ENCODE results near the gene CLEC20A.

The CLEC20A gene

GRCh38 chr1:178500091-178500770 lies 3.5 kb upstream of the CLEC20A start:
- DNase-seq (ENCODE audit: low spot score): no peak

GRCh38 chr1:178498896-178499675 lies 2.3 kb upstream of the CLEC20A start:
- DNase-seq (ENCODE audit: low spot score): no peak

GRCh38 chr1:178497903-178498478 lies 1.2 kb upstream of the CLEC20A start:
- no peak for DNase-seq (ENCODE audit: low spot score)

- no peak for DNase-seq (ENCODE audit: low spot score)
Observed at GRCh38 chr1:178495741-178496409, 889 bp downstream of the CLEC20A start.

- DNase-seq (ENCODE audit: low spot score): no peak
Observed at GRCh38 chr1:178495158-178495557, 1.6 kb downstream of the CLEC20A start.

- DNase-seq (ENCODE audit: low spot score): no peak
Observed at GRCh38 chr1:178494569-178494971, 2.2 kb downstream of the CLEC20A start.

GRCh38 chr1:178493301-178493741 lies 3.4 kb downstream of the CLEC20A start:
- no peak for DNase-seq (ENCODE audit: low spot score)

GRCh38 chr1:178492341-178492740 lies 4.4 kb downstream of the CLEC20A start:
- no peak for DNase-seq (ENCODE audit: low spot score)

GRCh38 chr1:178491721-178492120 lies 5.0 kb downstream of the CLEC20A start:
- DNase-seq (ENCODE audit: low spot score): no peak

- no peak for DNase-seq (ENCODE audit: low spot score)
Observed at GRCh38 chr1:178490967-178491366, 5.8 kb downstream of the CLEC20A start.

- DNase-seq (ENCODE audit: low spot score): no peak
Observed at GRCh38 chr1:178490136-178490535, 6.6 kb downstream of the CLEC20A start.

- no peak for DNase-seq (ENCODE audit: low spot score)
Observed at GRCh38 chr1:178489399-178489798, 7.4 kb downstream of the CLEC20A start.

- DNase-seq (ENCODE audit: low spot score): no peak
Observed at GRCh38 chr1:178488393-178488792, 8.4 kb downstream of the CLEC20A start.

GRCh38 chr1:178487070-178487615 lies 9.6 kb downstream of the CLEC20A start:
- DNase-seq (ENCODE audit: low spot score): no peak

- DNase-seq (ENCODE audit: low spot score): no peak
Observed at GRCh38 chr1:178486100-178487069, 10.4 kb downstream of the CLEC20A start.

GRCh38 chr1:178485541-178485981 lies 11.2 kb downstream of the CLEC20A start:
- no peak for DNase-seq (ENCODE audit: low spot score)

GRCh38 chr1:178484698-178485225 lies 12.0 kb downstream of the CLEC20A start:
- no peak for DNase-seq (ENCODE audit: low spot score)

GRCh38 chr1:178483251-178483957 lies 13.4 kb downstream of the CLEC20A start:
- no peak for DNase-seq (ENCODE audit: low spot score)

- DNase-seq (ENCODE audit: low spot score): no peak
Observed at GRCh38 chr1:178477841-178478240, 18.9 kb downstream of the CLEC20A start.

- DNase-seq (ENCODE audit: low spot score): no peak
Observed at GRCh38 chr1:178477373-178477772, 19.4 kb downstream of the CLEC20A start.

All from cerebellar cortex (tissue), 1 donor.